Osteocyte (in vitro differentiated cells): Measurements from ENCODE around the gene RPL22. TPM values are rescaled to one million over a fixed set of nuclear protein-coding genes. Genes with fewer than 3 reads are reported as not detected.

ENCODE experiments used
- DNase-seq: peaks from one replicate; pipeline ENCODE4 v3.0.0; 2021; ENCODE audit warnings: mixed read lengths; ENCODE audit not compliant: unreplicated experiment; ENCODE audit errors: extremely low spot score
- H3K27ac Mint-ChIP-seq: one replicate; pipeline ENCODE4 v1.8.0; 2021; ENCODE audit warnings: mild to moderate bottlenecking, mixed read lengths; ENCODE audit not compliant: unreplicated experiment
- H3K27me3 Mint-ChIP-seq: one replicate; pipeline ENCODE4 v1.8.0; 2021; ENCODE audit warnings: mixed read lengths; ENCODE audit not compliant: unreplicated experiment
- H3K36me3 Mint-ChIP-seq: one replicate; pipeline ENCODE4 v1.8.0; 2021; ENCODE audit warnings: mixed read lengths; ENCODE audit not compliant: unreplicated experiment
- H3K4me1 Mint-ChIP-seq: one replicate; pipeline ENCODE4 v1.8.0; 2021; ENCODE audit warnings: mixed read lengths; ENCODE audit not compliant: unreplicated experiment
- H3K4me3 Mint-ChIP-seq: one replicate; pipeline ENCODE4 v1.8.0; 2021; ENCODE audit warnings: mild to moderate bottlenecking, moderate library complexity, mixed read lengths; ENCODE audit not compliant: unreplicated experiment
- H3K9me3 Mint-ChIP-seq: one replicate; pipeline ENCODE4 v1.8.0; 2021; ENCODE audit warnings: mixed read lengths; ENCODE audit not compliant: unreplicated experiment
- total RNA-seq: library from RNA; stranded (reverse); gene quantifications from 2 replicates; pipeline ENCODE4 v1.2.1, GENCODE V29; 2021
- TF ChIP-seq, protein P1 (sequence below): fragments of 200-600 bp; sonication (generic); IDR thresholded peaks from 2 replicates; pipeline ENCODE4 v1.5.0; 2021; ENCODE audit warnings: antibody characterized with exemption, mild to moderate bottlenecking, moderate library complexity

Gene RPL22
- total RNA-seq, 1 donor from 2014 or later = 373 TPM

DNA sequence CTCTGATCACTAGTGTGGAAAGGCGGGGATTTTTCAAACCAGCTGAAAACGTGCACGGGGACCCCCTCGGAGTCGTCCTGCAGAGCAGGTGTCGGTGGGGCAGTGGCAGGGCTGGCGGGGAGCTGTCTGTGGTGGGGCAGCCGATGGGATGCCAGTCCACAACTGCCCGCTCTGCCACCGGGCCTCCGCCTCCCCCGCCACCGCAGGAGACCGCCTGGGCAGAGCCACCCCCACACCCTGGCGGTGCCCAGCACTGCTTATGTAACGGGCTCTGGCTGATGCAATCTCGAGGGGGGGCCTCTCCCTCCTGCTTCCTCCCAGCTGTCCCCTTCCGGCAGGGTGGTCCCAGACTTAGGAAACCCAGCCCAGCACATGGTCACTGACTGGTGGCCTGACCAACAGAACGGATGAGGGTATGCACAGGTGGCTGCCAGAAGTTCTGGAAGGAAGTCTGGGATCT, 28.6 kb downstream of the RPL22 start:
- H3K9me3 Mint-ChIP-seq = no peaks in the 10 kb centered on the region
- no peak overlapping the region for H3K4me3 Mint-ChIP-seq
- no peaks in the 10 kb centered on the region for H3K4me1 Mint-ChIP-seq
- H3K36me3 Mint-ChIP-seq = no peaks in the 10 kb centered on the region
- DNase-seq = no peak
- H3K27ac Mint-ChIP-seq = no peak overlapping the region
- H3K27me3 Mint-ChIP-seq = no peaks in the 10 kb centered on the region
- TF ChIP-seq, protein P1, sequence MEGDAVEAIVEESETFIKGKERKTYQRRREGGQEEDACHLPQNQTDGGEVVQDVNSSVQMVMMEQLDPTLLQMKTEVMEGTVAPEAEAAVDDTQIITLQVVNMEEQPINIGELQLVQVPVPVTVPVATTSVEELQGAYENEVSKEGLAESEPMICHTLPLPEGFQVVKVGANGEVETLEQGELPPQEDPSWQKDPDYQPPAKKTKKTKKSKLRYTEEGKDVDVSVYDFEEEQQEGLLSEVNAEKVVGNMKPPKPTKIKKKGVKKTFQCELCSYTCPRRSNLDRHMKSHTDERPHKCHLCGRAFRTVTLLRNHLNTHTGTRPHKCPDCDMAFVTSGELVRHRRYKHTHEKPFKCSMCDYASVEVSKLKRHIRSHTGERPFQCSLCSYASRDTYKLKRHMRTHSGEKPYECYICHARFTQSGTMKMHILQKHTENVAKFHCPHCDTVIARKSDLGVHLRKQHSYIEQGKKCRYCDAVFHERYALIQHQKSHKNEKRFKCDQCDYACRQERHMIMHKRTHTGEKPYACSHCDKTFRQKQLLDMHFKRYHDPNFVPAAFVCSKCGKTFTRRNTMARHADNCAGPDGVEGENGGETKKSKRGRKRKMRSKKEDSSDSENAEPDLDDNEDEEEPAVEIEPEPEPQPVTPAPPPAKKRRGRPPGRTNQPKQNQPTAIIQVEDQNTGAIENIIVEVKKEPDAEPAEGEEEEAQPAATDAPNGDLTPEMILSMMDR = no peak

DNA sequence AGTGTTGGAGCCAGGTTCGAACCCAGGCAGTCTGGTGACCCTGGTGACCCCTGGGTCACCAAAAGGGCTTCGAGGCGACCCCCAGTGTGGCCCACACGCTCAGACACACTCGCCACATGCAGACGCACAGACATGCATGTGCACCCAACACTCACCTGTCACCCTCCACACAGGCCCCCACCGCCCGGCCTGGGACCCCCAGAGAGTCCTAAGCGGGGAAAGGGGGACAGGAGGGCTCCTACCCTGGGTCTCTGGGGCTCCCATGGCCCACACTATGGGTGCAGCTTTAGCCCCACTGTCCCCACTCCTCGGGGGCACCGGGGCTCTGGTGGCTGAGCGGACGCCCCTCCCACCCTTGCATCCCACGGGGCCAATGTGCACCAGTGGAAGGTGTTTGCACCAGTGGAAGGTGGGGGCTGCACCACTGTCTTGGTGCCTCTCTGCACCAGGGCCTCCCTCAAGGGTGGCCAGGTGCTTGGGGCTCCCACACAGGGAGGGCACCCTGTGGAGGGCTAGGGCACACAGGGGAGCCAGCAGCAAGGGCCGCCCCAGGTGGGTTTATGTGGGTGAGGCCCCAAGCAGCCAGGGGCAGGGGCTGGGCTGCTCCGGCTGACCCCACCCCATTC, 29.2 kb downstream of the RPL22 start:
- H3K36me3 Mint-ChIP-seq = no peaks in the 10 kb centered on the region
- H3K4me1 Mint-ChIP-seq = no peaks in the 10 kb centered on the region
- TF ChIP-seq, protein P1 = no peak
- H3K9me3 Mint-ChIP-seq = no peaks in the 10 kb centered on the region
- no peak overlapping the region for H3K4me3 Mint-ChIP-seq
- no peak overlapping the region for H3K27ac Mint-ChIP-seq
- DNase-seq = no peak
- no peaks in the 10 kb centered on the region for H3K27me3 Mint-ChIP-seq

DNA sequence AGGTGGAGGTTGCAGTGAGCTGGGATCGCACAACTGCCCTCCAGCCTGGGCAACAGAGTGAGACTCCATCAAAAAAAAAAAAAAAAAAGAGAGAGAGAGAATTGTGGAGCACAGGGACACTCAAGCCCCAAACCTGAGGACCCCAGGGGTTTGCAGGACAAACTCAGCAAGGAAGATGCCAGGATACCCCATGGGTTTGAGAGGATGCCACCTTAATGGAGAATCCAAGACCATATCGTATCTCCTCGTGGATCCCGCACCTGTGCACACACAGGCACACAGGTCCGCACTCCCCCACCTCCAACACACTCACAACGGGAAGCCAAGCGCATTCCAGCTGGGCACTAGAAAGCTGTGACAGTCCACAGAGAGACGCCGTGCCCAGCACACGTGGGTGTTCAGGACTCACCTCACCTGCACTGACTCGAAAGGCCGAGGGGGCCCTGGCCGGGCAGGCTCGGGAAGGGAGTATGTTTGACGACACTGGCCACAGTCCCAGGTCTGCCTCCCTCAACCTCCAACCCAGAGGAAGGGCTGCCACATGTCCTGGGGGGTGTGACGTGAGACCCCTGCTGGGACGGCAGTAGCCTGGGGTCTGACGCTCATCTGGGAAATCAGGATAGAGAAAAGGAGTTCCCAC, 30.3 kb downstream of the RPL22 start:
- Mint-ChIP-seq H3K4me3 (no peak overlapping the region), H3K36me3 (no peaks in the 10 kb centered on the region), H3K9me3 (no peaks in the 10 kb centered on the region), H3K27ac (no peak overlapping the region), H3K4me1 (no peaks in the 10 kb centered on the region), H3K27me3 (no peaks in the 10 kb centered on the region)
- DNase-seq = no peak
- TF ChIP-seq, protein P1 = no peak

DNA sequence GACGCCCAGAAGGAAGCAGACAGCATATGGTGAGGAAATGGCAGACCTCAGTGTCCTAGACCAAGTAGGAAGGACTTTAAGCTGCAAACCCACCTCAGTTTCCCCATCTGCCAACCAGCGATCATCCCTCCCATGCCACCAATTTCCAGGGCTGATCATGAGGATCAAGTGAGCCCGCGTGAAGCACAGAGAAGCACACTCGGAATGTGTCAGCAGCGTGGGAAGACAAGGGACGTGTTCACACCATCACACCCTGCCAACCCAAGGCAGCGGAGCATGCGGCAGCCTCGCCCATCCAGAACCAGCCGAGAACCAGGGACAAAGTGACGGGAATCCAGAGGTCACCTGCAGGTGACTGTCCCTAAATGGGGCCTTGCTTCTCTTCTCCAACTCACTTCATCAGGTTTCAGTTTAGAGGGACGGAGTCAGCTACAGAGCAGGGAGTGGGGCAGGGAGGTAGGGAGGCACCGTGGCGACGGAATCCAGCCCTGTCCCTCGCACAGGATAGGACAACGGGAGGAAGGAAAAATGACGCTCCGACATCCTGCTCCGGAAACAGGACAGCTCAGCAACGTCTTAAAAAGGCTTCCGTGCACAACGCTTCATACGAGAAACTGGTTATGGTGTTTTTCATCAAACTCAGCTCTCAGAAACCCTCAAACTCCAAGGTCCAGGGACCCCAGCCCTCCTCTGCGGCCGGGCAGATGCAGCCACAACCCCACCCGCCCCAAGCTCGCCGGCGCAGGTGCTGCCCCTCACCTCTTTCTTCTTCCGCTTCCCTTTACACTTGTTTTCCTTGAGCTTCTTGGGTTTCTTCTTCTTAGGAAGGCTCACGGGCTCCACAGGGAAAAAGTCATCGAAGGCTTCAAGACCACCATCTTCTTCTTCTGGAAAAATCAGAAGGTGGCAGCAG, 31.7 kb downstream of the RPL22 start:
- DNase-seq = no peak
- TF ChIP-seq, protein P1 = no peak
- no peaks in the 10 kb centered on the region for H3K4me1 Mint-ChIP-seq
- no peaks in the 10 kb centered on the region for H3K9me3 Mint-ChIP-seq
- no peak overlapping the region for H3K27ac Mint-ChIP-seq
- peaks cover 3% of the 10 kb centered on the region for H3K27me3 Mint-ChIP-seq
- no peaks in the 10 kb centered on the region for H3K36me3 Mint-ChIP-seq
- no peak overlapping the region for H3K4me3 Mint-ChIP-seq
